Retinal pigment epithelial cell (primary cell): Measurements from ENCODE around the gene ATP5MC2.

Source experiments
- DNase-seq: peaks from one replicate; pipeline ENCODE4 v3.0.0-alpha.2; 2010; ENCODE audit warnings: low read depth
- H3K4me3 ChIP-seq: 2 replicates; pipeline ENCODE4 v1.5.1; 2011; ENCODE audit warnings: mild to moderate bottlenecking, low read length, control low read depth, moderate library complexity
- TF ChIP-seq, protein P1 (sequence below): conservative IDR thresholded peaks from 2 replicates; pipeline ENCODE4 v1.5.1; 2011; ENCODE audit warnings: low read depth, low read length, control low read depth, inconsistent platforms

The ATP5MC2 gene

DNA sequence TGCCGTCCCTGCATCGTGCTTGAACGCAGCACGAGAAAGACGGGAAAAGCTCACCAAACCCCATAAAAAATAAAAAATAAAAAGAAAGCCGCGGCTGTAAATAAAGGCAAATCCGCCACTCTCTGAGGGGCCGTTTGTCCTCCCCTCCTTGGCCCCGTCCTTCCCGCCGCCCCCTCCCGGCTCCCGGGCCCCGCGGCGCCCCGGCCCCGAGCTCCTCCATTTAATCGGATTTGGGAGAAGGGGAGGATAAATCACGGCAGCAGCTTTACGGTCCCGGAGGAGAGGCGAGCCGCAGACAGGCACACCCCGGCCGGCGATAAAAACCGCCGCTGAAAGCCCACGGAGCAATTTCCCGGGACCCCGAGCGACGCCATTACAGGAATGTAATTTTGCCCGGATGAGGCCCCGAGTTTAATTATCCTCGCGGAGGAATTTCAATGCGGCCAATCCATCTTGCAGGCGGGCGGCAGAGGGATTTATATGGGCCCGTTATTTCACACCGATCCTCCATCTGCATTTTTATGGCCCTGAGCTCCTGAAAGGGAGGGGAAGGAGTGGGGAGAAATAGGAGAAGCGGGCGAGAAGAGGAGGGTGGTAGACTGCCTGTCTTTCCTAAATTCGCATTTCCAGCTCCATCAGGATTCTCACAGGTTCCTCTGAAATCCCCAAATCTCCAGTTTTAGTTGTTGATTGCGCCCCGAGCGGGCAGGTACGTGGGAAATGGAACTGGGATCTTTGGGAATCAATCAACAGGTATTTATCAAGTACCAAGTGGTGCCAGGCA is 1.3 kb upstream of the ATP5MC2 start:
- peak overlapping the region; percentile 34 for H3K4me3 ChIP-seq
- TF ChIP-seq, protein P1, sequence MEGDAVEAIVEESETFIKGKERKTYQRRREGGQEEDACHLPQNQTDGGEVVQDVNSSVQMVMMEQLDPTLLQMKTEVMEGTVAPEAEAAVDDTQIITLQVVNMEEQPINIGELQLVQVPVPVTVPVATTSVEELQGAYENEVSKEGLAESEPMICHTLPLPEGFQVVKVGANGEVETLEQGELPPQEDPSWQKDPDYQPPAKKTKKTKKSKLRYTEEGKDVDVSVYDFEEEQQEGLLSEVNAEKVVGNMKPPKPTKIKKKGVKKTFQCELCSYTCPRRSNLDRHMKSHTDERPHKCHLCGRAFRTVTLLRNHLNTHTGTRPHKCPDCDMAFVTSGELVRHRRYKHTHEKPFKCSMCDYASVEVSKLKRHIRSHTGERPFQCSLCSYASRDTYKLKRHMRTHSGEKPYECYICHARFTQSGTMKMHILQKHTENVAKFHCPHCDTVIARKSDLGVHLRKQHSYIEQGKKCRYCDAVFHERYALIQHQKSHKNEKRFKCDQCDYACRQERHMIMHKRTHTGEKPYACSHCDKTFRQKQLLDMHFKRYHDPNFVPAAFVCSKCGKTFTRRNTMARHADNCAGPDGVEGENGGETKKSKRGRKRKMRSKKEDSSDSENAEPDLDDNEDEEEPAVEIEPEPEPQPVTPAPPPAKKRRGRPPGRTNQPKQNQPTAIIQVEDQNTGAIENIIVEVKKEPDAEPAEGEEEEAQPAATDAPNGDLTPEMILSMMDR: no peak
- DNase-seq: no peak

DNA sequence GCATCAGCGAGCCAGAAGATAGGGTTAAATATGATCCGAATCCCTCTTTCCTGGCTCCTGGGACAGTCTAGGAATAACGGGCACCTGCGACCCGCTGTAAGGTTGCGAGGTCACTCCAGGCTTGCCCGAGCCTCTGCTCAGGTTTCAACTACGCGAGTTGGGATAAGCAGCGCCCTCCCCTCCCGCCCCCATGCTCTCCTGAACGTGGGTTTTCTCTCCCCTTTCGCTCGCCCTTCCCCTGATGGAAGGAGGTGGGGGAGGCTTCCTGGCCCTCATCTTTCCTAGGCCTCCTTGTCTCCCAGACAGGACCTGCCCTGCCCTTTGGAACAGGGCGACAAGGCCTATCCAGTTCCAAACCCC is 753 bp upstream of the ATP5MC2 start:
- DNase-seq: no peak
- TF ChIP-seq, protein P1: no peak
- peak overlapping the region; percentile 29 for H3K4me3 ChIP-seq

DNA sequence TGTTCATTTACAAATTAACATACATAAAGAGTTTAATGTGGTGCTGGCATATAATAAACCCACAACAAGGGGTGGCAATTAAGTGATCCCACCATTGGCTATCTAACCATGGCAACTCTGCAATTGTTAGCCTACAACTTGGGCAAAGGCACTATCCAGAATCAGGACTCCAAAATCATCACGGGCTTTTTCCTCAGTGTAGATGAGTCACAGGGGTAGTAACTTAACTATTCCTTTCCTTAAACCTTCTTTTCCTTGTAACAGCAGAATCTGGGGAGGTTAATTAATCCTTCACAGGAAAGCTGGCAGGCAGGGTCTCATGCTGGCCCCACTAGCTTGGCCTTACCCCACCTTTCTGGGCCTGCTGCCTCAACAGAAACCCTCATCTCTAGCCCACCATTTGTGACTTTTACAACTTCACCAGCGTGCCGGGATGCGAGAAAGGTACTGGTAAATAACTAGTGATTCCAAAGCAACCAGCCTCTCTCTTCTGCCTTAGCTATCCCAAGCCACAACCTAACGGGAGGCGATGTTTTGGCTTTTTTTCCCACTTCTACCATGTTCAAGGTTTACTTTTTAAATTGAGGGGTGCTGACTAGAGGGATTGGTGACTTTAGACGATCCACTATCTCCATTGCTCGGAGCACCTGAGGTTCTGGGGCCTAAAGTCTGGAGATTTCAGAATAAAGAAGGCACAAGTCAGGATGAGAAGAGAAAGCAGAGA is 744 bp downstream of the ATP5MC2 start:
- TF ChIP-seq, protein P1: no peak
- no peak for DNase-seq
- peak overlapping the region; percentile 89 for H3K4me3 ChIP-seq

DNA sequence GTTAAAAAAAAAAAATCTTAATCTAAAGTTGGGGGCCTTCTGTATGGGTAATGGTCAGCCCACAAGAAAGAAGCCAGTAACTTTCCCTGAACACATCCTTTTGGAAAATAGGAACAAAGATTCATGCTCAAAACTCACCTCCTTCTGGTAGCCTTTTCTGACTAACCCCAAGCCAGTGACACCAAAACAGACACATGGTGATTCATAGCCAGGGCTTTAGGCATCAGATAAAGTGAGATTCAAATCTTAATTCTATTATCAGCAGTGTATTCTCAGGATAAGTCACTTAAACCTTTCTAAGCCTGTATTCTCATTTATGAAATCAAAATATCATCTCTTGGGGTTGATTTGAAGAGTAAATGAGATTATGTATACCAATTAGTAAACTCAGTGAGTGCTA is 4.9 kb downstream of the ATP5MC2 start:
- TF ChIP-seq, protein P1: no peak
- no peak for DNase-seq
- no peak overlapping the region for H3K4me3 ChIP-seq

DNA sequence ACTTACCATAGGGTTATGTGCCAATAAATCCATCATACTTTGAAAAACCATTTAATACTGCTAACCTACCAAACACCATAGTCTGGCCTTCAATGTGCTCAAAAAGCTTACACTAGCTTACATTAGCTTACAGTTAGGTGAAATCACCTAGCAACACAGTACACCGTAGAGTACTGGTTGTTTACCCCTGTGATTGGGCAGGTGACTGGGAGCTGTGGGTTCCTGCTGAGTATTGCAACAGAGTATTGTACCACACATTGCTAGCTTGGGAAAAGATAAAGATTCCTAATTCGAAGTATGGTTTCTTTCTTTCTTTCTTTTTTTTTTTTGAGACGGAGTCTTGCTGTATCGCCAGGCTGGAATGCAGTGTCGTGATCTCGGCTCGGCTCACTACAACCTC is 5.6 kb downstream of the ATP5MC2 start:
- TF ChIP-seq, protein P1: no peak
- no peak for DNase-seq
- H3K4me3 ChIP-seq: no peak overlapping the region

DNA sequence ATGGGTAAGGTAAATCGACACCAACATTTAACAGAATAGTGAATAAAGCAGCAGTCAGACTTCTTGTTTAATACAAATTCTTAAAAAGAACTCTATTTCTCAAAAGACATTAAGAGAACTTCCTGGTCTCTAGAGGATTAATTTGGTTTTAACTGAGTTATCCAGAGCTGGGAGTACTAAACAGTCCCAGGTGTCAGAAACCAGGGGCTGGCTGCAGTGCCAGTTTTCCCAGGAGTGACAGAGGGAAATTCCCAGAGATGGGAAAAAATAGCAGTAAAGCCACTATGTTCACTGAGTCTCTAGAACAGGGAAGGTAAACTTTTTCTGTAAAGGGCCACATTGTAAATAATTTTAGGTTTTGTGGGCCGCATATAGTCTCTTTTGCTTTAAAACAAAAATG is 8.8 kb downstream of the ATP5MC2 start:
- TF ChIP-seq, protein P1: no peak
- no peak overlapping the region for H3K4me3 ChIP-seq
- no peak for DNase-seq

DNA sequence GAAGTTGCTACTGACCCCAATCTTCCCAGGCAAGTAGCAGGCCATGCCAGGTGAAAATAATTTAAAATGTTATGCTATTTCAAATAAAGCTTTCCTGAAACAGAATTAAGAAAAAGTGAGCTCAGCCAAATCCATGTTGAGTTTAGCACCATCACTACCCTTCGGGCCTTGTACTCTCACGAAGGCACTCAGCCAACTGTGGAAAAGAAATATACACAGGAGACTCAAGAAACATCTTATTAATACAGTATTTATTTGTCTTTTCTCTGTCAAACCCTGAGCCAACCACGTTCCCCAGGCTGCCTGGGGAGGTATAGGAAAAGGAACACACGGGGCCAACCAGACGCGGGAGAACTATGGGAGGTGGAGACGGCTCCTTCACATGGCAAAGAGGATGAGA is 10.9 kb downstream of the ATP5MC2 start:
- TF ChIP-seq, protein P1: no peak
- H3K4me3 ChIP-seq: no peak overlapping the region
- no peak for DNase-seq
